IPS-11a (cell line): ENCODE measurements around the gene GOLM1.
"Not testable (repeated sequence)": the region's sequence is repeated elsewhere in the genome, so short reads cannot be mapped to it uniquely, and the experiment has no call there.

Experiments
- H3K4me3 ChIP-seq: one replicate; pipeline ENCODE4 v1.5.1; 2013; ENCODE audit warnings: low read depth, low read length, control low read depth

Gene GOLM1

GRCh38 chr9:86091477-86091876, 7.9 kb downstream of the GOLM1 start:
- H3K4me3 ChIP-seq = no peak overlapping the region

GRCh38 chr9:86082870-86083269, 16.5 kb downstream of the GOLM1 start:
- H3K4me3 ChIP-seq = no peak overlapping the region

- no peak overlapping the region for H3K4me3 ChIP-seq
Measured at GRCh38 chr9:86079865-86080469, 19.4 kb downstream of the GOLM1 start.

- no peak overlapping the region for H3K4me3 ChIP-seq
Measured at GRCh38 chr9:86079421-86079831, 19.9 kb downstream of the GOLM1 start.

- H3K4me3 ChIP-seq = no peak overlapping the region
Measured at GRCh38 chr9:86078731-86079130, 20.6 kb downstream of the GOLM1 start.

GRCh38 chr9:86077276-86077675, 22.1 kb downstream of the GOLM1 start:
- H3K4me3 ChIP-seq = no peak overlapping the region

- H3K4me3 ChIP-seq = no peak overlapping the region
Measured at GRCh38 chr9:86075132-86076109, 23.9 kb downstream of the GOLM1 start.

GRCh38 chr9:86073839-86074238, 25.5 kb downstream of the GOLM1 start:
- no peak overlapping the region for H3K4me3 ChIP-seq

GRCh38 chr9:86072394-86072877, 26.9 kb downstream of the GOLM1 start:
- no peak overlapping the region for H3K4me3 ChIP-seq

- no peak overlapping the region for H3K4me3 ChIP-seq
Measured at GRCh38 chr9:86069206-86069869, 30.0 kb downstream of the GOLM1 start.

GRCh38 chr9:86064220-86064619, 35.1 kb downstream of the GOLM1 start:
- no peak overlapping the region for H3K4me3 ChIP-seq

- H3K4me3 ChIP-seq = no peak overlapping the region
Measured at GRCh38 chr9:86062845-86063693, 36.3 kb downstream of the GOLM1 start.

GRCh38 chr9:86061972-86062739, 37.2 kb downstream of the GOLM1 start:
- H3K4me3 ChIP-seq = no peak overlapping the region

GRCh38 chr9:86057491-86057890, 41.9 kb downstream of the GOLM1 start:
- no peak overlapping the region for H3K4me3 ChIP-seq

- H3K4me3 ChIP-seq = no peak overlapping the region
Measured at GRCh38 chr9:86054695-86055094, 44.7 kb downstream of the GOLM1 start.

- no peak overlapping the region for H3K4me3 ChIP-seq
Measured at GRCh38 chr9:86052556-86053468, 46.5 kb downstream of the GOLM1 start.

GRCh38 chr9:86048018-86048742, 51.2 kb downstream of the GOLM1 start:
- H3K4me3 ChIP-seq = not testable (repeated sequence)

GRCh38 chr9:86047361-86047760, 52.0 kb downstream of the GOLM1 start:
- no peak overlapping the region for H3K4me3 ChIP-seq
